Hindlimb muscle (tissue), 1 donor: ENCODE results near the gene SNTA1. TPM values are rescaled to one million over a fixed set of nuclear protein-coding genes. Genes with fewer than 3 reads are reported as not detected.
A peak's percentile ranks its signal among the peaks of the same experiment; 100 is the strongest.
"Not testable (repeated sequence)": the region's sequence is repeated elsewhere in the genome, so short reads cannot be mapped to it uniquely, and the experiment has no call there.

Source experiments
- DNase-seq: peaks from one replicate; pipeline ENCODE4 v3.0.0-alpha.2; 2013
- polyA plus RNA-seq: library from polyadenylated mRNA; unstranded; fragments of 120-200 nt; gene quantifications from one replicate; pipeline ENCODE4 v1.2.1, GENCODE V29; 2013; ENCODE audit not compliant: insufficient read length

Gene SNTA1
- polyA plus RNA-seq, 1 donor, result 36.6 TPM

DNA sequence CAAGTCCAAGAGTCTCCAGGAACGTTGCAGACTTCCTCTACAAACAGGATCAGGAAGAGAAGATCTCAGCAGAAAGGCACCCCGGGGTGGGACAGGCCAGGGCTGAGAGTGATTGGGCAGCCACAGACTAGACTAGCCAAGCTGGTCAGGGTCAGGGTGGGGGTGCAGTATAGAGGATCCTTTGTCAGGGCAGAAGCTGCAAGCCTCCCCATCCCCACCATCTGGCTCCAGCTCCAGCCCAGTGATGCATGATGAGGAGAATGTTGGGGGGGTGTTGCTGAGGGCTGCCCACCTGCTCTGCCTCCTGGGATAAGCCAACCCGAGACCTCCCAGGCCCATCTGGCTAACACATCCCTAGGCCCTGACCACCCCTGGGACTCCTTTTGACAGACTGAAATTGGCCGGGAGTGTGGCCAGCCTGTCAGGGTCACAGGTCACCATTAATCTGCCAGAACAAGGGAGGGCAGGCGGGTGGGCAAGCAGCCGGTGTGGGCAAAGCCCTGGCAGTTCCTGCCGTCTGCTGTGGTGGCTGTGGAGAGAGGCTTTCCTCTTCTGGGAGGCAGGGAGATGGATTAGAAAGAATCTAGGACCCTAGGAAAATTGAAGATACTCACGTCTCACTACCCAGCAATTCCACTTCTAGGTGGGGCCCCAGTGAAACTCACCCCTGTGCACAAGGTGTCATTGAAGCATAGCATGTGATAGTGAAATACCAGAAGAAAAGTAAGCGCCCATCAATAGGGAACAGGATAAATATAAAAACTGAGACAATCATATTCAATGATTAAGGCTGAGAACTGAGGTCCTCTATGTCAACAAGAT is 22.1 kb upstream of the SNTA1 start:
- no peak for DNase-seq

- DNase-seq, result not testable (repeated sequence)
Measured at GRCh38 chr20:33464759-33465158, 21.2 kb upstream of the SNTA1 start.

DNA sequence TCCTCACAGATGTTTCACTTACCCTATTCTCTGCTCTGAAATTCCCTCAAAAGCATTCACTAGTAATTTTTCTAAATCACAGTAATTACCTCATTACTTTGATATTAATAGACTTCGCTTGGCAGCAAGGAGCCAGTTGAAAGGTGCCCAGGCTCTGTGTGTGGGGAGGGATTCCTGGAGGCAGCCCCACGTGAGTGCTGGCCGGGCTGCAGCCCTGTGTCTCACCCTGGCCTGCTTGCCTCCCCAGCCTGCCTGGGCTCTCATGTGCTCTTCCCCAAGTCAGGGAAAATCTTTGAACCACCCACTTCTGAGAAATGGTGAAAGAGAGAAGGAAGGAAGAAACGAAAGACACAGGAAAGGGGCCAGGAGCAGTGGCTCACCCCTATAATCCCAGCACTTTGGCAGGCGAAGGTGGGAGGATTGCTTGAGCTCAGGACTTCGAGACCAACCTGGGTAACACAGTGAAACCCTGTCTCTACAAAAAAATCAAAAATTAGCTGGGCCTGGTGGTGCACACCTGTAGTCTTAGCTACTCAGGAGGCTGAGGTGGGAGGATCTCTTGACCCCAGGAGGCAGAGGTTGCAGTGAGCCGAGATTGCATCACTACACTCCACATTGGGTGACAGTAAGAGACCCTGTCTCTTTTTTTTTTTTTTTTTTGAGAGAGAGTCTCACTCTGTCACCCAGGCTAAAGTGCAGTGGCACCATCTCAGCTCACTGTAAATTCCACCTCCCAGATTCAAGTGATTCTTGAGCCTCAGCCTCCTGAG is 20.0 kb upstream of the SNTA1 start:
- no peak for DNase-seq

GRCh38 chr20:33460711-33461110 is 17.1 kb upstream of the SNTA1 start:
- DNase-seq, result no peak

DNA sequence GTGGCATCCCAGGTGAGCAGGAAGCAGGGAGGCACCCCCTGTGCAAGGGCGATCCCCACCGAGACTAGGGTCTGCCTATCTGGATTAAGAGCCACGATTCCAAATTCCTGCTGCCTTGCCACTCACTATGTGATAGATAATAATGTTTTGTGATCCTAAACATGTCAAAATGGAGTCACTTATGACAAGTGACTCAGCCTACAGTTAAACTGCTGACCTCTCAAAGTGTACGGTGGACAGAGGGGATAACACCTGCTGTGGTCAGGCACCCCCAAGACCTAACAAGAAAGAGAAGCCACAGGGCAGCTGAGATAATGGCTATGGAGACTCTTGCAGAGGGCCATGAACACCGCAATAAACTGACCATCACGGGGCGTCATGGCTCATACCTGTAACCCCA is 16.0 kb upstream of the SNTA1 start:
- no peak for DNase-seq

- DNase-seq, result peak; percentile 81
Measured at GRCh38 chr20:33456916-33457642, 13.5 kb upstream of the SNTA1 start.

- no peak for DNase-seq
Measured at GRCh38 chr20:33450867-33451266, 7.3 kb upstream of the SNTA1 start.

DNA sequence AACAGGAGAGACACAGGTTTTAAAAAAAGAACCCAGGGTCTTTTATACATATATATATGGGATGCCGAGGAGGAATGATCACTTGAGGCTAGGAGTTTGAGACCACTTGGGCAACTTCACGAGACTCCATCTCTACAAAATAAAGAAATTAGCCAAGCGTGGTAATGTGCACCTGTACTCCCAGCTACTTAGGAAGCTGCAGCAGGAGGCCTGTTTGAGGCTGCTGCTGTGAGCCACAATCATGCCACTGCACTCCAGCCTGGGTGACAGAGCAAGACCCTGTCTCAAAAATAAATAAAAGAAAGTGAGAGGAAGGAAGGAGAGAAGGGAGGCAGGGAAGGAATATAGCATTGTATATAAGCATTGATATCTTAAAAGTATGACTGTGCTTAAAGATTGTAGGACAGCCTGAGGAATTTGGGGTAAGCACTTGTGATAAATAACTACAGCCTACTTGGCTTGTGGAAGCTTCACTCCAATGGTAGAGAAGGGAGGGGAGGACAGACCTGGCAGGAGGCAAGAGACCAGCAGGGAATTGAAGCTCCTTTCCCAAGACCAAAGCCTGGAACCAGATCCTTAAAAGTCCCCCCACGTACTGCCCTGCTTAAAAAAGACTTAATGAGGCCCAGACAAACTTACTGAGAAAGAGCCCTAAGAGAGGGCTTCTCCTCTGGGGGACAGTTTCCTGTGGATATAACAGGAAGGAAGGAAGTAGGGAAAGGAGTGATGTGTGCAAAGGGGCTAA is 2.5 kb upstream of the SNTA1 start:
- DNase-seq, result no peak

DNA sequence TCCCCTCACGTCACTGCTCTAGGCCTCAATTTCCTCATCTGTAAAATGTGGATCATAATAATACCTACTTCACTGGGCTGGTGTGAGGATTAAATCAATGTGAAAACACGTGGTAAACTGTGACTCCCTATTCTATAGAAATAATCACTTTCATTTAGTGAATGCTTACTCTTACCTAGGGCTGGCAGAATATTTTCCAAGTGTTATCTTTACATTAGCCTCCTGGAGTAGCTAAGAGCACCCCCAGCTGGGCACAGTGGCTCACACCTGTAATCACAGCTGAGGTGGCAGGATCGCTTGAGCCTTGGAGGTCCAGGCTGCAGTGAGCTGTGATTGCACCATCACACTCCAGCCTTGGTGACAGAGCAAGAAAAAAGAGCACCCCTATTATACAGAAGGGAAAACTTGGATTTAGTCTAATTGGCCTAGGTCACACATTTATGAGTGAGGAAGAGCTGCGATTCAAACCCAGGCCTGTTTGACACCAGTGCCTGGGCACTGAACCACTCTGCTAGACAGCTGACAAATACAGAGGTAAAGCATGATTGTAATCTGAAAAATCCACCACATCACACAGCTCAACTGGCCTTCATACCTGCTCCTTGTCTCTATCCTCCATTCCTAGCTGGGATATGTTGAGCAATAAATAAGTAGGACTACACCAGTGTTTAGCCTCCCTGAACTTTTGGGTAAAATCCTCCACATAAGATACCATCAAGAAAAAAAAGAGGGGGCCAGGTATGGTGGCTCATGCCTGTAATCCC is 1.4 kb upstream of the SNTA1 start:
- DNase-seq, result no peak

- DNase-seq, result no peak
Measured at GRCh38 chr20:33443006-33443511, 504 bp downstream of the SNTA1 start.

DNA sequence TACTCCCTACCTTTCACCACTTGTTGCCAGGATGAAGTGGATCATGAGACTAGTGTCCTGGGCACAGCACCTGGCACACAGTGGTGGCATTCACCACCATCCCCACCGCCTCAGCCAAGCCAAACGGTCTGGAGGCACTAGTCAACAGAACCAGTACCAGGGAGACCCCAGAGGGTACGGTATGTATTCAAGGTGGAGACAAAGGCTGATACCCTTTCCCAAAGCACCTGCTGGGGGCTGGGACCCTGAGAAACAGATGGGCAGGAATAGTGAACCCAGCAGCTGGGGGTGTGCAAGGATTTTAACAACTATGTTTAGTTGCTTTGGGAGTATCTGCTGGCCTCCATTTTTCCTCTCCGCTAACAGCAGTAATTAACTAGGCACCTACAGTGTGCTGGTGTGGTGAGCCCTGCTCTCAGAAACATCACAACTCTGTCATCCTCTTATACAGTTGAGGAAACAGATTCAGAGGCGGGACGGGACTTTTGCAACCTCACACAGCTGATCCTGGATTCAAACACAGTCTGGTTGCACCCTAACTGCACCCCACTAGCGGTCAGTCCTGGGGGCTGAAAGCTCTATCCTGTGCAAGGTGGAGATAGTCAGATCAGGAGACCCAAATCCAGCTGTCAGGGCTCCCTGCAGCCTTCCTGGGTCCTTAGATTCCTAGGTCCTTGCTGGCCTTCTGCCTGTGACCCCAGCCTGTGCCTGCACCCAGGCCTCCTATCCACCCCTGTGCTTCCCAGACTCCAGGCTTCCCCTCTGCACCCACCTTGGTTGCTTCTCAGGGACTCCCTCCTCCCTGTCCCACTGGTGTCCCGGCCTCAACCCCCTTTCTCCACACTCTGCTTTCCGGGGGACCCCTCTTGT is 1.2 kb downstream of the SNTA1 start:
- no peak for DNase-seq

DNA sequence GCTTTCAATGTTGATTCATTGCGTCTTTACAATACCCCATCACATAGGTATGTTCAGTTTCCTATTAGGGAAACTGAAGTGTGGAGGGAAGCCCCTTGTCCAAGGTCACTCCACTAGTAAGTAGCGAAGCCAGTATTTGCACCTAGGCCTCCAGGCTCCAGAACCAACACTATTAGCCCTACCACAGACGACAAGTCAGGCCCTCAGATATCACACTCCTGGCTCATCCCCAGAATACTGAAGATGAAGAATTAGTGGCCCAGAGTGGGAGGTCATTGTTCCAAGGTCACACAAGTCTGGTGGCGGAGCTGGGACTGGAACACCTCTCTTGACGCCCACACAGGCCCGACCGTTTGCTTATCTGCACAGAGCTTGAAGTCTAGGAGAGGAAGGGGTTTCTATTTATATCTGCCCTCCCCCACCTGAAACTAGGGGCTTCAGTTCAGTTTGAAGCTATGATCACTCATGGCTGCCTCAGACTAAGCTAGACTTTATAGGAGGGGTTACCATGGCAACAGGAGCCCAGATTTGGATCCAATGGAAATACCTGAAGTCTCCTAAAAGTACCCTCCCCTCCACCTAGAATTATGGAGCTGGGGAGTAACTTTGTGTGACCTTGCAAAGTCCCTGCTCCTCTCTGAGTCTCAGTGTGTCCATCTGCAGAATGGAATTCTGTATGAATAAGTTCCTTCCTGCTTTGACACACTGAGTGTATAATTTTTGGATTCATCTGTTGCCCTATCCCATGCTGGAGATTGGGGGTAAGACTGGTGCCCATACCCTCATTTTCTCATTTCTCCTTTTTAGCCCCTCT is 2.2 kb downstream of the SNTA1 start:
- no peak for DNase-seq

- DNase-seq, result not testable (repeated sequence)
Measured at GRCh38 chr20:33440562-33440961, 3.0 kb downstream of the SNTA1 start.

DNA sequence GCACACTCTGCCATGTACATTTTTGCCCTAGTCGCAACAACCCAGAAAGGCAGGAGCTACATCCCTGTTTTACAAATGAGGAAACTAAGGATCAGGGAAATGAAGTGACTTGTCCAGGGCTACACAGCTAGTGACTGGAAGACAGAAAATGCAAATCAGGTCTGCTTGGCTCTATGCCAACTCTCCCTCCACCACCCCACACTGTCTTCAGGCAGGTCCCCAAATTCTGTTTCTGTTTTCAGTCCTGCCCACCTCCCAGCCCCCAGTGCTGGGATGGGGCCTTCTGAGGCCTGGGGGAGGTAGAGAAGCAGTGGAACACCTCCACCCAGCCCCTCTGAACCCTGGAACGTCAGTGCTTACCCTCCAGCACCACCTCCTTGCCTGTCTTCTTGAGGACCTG is 5.1 kb downstream of the SNTA1 start:
- no peak for DNase-seq

GRCh38 chr20:33437141-33437911 is 6.2 kb downstream of the SNTA1 start:
- no peak for DNase-seq

- DNase-seq, result no peak
Measured at GRCh38 chr20:33434434-33434833, 9.1 kb downstream of the SNTA1 start.

- no peak for DNase-seq
Measured at GRCh38 chr20:33433465-33434234, 9.9 kb downstream of the SNTA1 start.

GRCh38 chr20:33431797-33432381 is 11.7 kb downstream of the SNTA1 start:
- no peak for DNase-seq
